GM18511 (cell line): ENCODE measurements around the gene RAB27A.
"Not testable (repeated sequence)": the region's sequence is repeated elsewhere in the genome, so short reads cannot be mapped to it uniquely, and the experiment has no call there.

Experiments used
- ATAC-seq: cut with Tn5 transposase; IDR thresholded peaks from one replicate; pipeline ENCODE4 v1.9.1; 2021; ENCODE audit warnings: mild to moderate bottlenecking, moderate library complexity; ENCODE audit not compliant: unreplicated experiment

RAB27A gene

GRCh38 chr15:55252201-55252600 lies 37.4 kb downstream of the RAB27A start:
- not testable (repeated sequence) for ATAC-seq

GRCh38 chr15:55250941-55251340 lies 38.7 kb downstream of the RAB27A start:
- ATAC-seq, result no peak

GRCh38 chr15:55250392-55250791 lies 39.2 kb downstream of the RAB27A start:
- ATAC-seq, result no peak

GRCh38 chr15:55249885-55250284 lies 39.7 kb downstream of the RAB27A start:
- ATAC-seq, result not testable (repeated sequence)

- no peak for ATAC-seq
These were observed 40.7 kb downstream of the RAB27A start for GRCh38 chr15:55248895-55249294.

GRCh38 chr15:55247766-55248427 lies 41.7 kb downstream of the RAB27A start:
- no peak for ATAC-seq

GRCh38 chr15:55247311-55247710 lies 42.3 kb downstream of the RAB27A start:
- ATAC-seq, result no peak

- ATAC-seq, result no peak
These were observed 43.0 kb downstream of the RAB27A start for GRCh38 chr15:55246567-55246966.

GRCh38 chr15:55245059-55245458 lies 44.6 kb downstream of the RAB27A start:
- no peak for ATAC-seq

- no peak for ATAC-seq
These were observed 47.7 kb downstream of the RAB27A start for GRCh38 chr15:55241891-55242290.

- no peak for ATAC-seq
These were observed 48.4 kb downstream of the RAB27A start for GRCh38 chr15:55241186-55241585.

- ATAC-seq, result no peak
These were observed 49.4 kb downstream of the RAB27A start for GRCh38 chr15:55240125-55240760.

- ATAC-seq, result no peak
These were observed 50.0 kb downstream of the RAB27A start for GRCh38 chr15:55239440-55240124.

- no peak for ATAC-seq
These were observed 50.7 kb downstream of the RAB27A start for GRCh38 chr15:55238877-55239276.

GRCh38 chr15:55237219-55238130 lies 52.1 kb downstream of the RAB27A start:
- no peak for ATAC-seq

GRCh38 chr15:55235546-55236036 lies 54.0 kb downstream of the RAB27A start:
- no peak for ATAC-seq

- no peak for ATAC-seq
These were observed 54.9 kb downstream of the RAB27A start for GRCh38 chr15:55234800-55235104.

GRCh38 chr15:55234104-55234799 lies 55.4 kb downstream of the RAB27A start:
- ATAC-seq, result no peak

GRCh38 chr15:55231455-55231854 lies 58.2 kb downstream of the RAB27A start:
- no peak for ATAC-seq

GRCh38 chr15:55230953-55231352 lies 58.7 kb downstream of the RAB27A start:
- no peak for ATAC-seq
